Mesendoderm (in vitro differentiated cells): ENCODE data around the gene MYO1B.

ENCODE experiments used
- DNase-seq: peaks from one replicate; pipeline ENCODE4 v3.0.0; 2013
- H2AK5ac ChIP-seq: 2 replicates; pipeline ENCODE4 v1.6.1; 2013; ENCODE audit warnings: low read length, inconsistent platforms
- H2BK120ac ChIP-seq: 2 replicates; pipeline ENCODE4 v1.6.1; 2013; ENCODE audit warnings: low read depth, mild to moderate bottlenecking, low read length, moderate library complexity, mixed read lengths
- H2BK15ac ChIP-seq: replicated peaks from 2 replicates; pipeline ENCODE4 v1.6.1; 2013; ENCODE audit warnings: low read depth, mild to moderate bottlenecking, moderate library complexity
- H2BK5ac ChIP-seq: 2 replicates; pipeline ENCODE4 v1.6.1; 2013; ENCODE audit warnings: low read length, inconsistent platforms
- H3K18ac ChIP-seq: 2 replicates; pipeline ENCODE4 v1.6.1; 2013; ENCODE audit warnings: mild to moderate bottlenecking, low read length, mixed read lengths
- H3K23ac ChIP-seq: one replicate; pipeline ENCODE4 v1.6.1; 2013; ENCODE audit warnings: low read length
- H3K27ac ChIP-seq: 2 replicates; pipeline ENCODE4 v1.5.1; 2013; ENCODE audit warnings: low read depth, mild to moderate bottlenecking, inconsistent platforms, low read length, moderate library complexity
- H3K27me3 ChIP-seq: 2 replicates; pipeline ENCODE4 v1.6.1; 2013; ENCODE audit warnings: low read length, control low read depth, mild to moderate bottlenecking, inconsistent platforms; ENCODE audit not compliant: insufficient read depth, poor library complexity
- H3K36me3 ChIP-seq: 2 replicates; pipeline ENCODE4 v1.6.1; 2013; ENCODE audit warnings: low read length, inconsistent platforms; ENCODE audit not compliant: control insufficient read depth, insufficient read depth
- H3K4ac ChIP-seq: one replicate; pipeline ENCODE4 v1.6.1; 2013; ENCODE audit warnings: low read depth, mild to moderate bottlenecking, low read length, moderate library complexity
- H3K4me1 ChIP-seq: 2 replicates; pipeline ENCODE4 v1.6.1; 2013; ENCODE audit warnings: low read depth, low read length, inconsistent platforms; ENCODE audit not compliant: control insufficient read depth
- H3K4me2 ChIP-seq: 2 replicates; pipeline ENCODE4 v1.6.1; 2013; ENCODE audit warnings: low read length
- H3K4me3 ChIP-seq: 2 replicates; pipeline ENCODE4 v1.5.1; 2013; ENCODE audit warnings: mild to moderate bottlenecking, low read length
- H3K56ac ChIP-seq: one replicate; pipeline ENCODE4 v1.6.1; 2013; ENCODE audit warnings: low read length
- H3K79me1 ChIP-seq: 2 replicates; pipeline ENCODE4 v1.6.1; 2013; ENCODE audit warnings: low read length, inconsistent platforms
- H3K79me2 ChIP-seq: 2 replicates; pipeline ENCODE4 v1.6.1; 2013; ENCODE audit warnings: mild to moderate bottlenecking, low read length; ENCODE audit not compliant: control insufficient read depth, insufficient read depth
- H3K9ac ChIP-seq: 2 replicates; pipeline ENCODE4 v1.6.1; 2013; ENCODE audit warnings: low read length, inconsistent platforms
- H4K5ac ChIP-seq: one replicate; pipeline ENCODE4 v1.6.1; 2013; ENCODE audit warnings: low read length
- H4K8ac ChIP-seq: one replicate; pipeline ENCODE4 v1.6.1; 2013; ENCODE audit warnings: low read depth, mild to moderate bottlenecking, control low read depth, low read length, moderate library complexity
- WGBS: extraction: QIAGEN DNeasy Blood & Tissue Kit; methylation state at CpG from one replicate; pipeline ENCODE4 v1.1.7; 2013; ENCODE audit warnings: low lambda C conversion rate, missing lambda C conversion rate; ENCODE audit not compliant: insufficient coverage; ENCODE audit errors: extremely low coverage; 5-methylcytosine and 5-hydroxymethylcytosine counted together

MYO1B gene

GRCh38 chr2:191439481-191439880 lies 194.3 kb downstream of the MYO1B start:
- no peak for DNase-seq
- Histone ChIP-seq H3K18ac (no peak overlapping the region), H3K79me2 (no peaks in the 10 kb centered on the region), H3K4me3 (no peak overlapping the region), H2BK5ac (no peak overlapping the region), H3K23ac (no peak overlapping the region), H2AK5ac (no peak overlapping the region), H4K8ac (no peak overlapping the region), H3K36me3 (no peaks in the 10 kb centered on the region), H2BK15ac (no peak overlapping the region), H3K4me1 (no peaks in the 10 kb centered on the region), H3K79me1 (no peaks in the 10 kb centered on the region), H3K27me3 (no peaks in the 10 kb centered on the region), H2BK120ac (no peak overlapping the region), H3K56ac (no peak overlapping the region), H3K9ac (no peak overlapping the region), H3K4ac (no peak overlapping the region), H3K27ac (no peak overlapping the region), H4K5ac (no peak overlapping the region), H3K4me2 (no peak overlapping the region)
- no CpG with 5 or more reads among the region's 3 CpGs for WGBS

GRCh38 chr2:191441496-191442214 lies 196.5 kb downstream of the MYO1B start:
- H3K79me1 ChIP-seq: no peaks in the 10 kb centered on the region
- no peaks in the 10 kb centered on the region for H3K4me1 ChIP-seq
- DNase-seq: no peak
- no peak overlapping the region for H2AK5ac ChIP-seq
- no peak overlapping the region for H3K9ac ChIP-seq
- H4K5ac ChIP-seq: no peak overlapping the region
- no peak overlapping the region for H4K8ac ChIP-seq
- H3K4me2 ChIP-seq: no peak overlapping the region
- H3K79me2 ChIP-seq: no peaks in the 10 kb centered on the region
- WGBS: no CpG with 5 or more reads among the region's 14 CpGs
- no peak overlapping the region for H3K4ac ChIP-seq
- no peak overlapping the region for H2BK15ac ChIP-seq
- no peaks in the 10 kb centered on the region for H3K27me3 ChIP-seq
- no peak overlapping the region for H3K18ac ChIP-seq
- no peak overlapping the region for H2BK120ac ChIP-seq
- H3K27ac ChIP-seq: no peak overlapping the region
- H2BK5ac ChIP-seq: no peak overlapping the region
- no peak overlapping the region for H3K23ac ChIP-seq
- no peaks in the 10 kb centered on the region for H3K36me3 ChIP-seq
- no peak overlapping the region for H3K4me3 ChIP-seq
- no peak overlapping the region for H3K56ac ChIP-seq

GRCh38 chr2:191443446-191443845 lies 198.2 kb downstream of the MYO1B start:
- H3K56ac ChIP-seq: no peak overlapping the region
- no CpG with 5 or more reads among the region's 3 CpGs for WGBS
- no peak overlapping the region for H3K4ac ChIP-seq
- DNase-seq: no peak
- H3K9ac ChIP-seq: no peak overlapping the region
- H2BK15ac ChIP-seq: no peak overlapping the region
- H2BK120ac ChIP-seq: no peak overlapping the region
- no peaks in the 10 kb centered on the region for H3K79me2 ChIP-seq
- H2BK5ac ChIP-seq: no peak overlapping the region
- no peak overlapping the region for H3K23ac ChIP-seq
- H3K18ac ChIP-seq: no peak overlapping the region
- no peak overlapping the region for H4K8ac ChIP-seq
- H3K4me1 ChIP-seq: no peaks in the 10 kb centered on the region
- no peaks in the 10 kb centered on the region for H3K79me1 ChIP-seq
- no peaks in the 10 kb centered on the region for H3K27me3 ChIP-seq
- H3K4me2 ChIP-seq: no peak overlapping the region
- H4K5ac ChIP-seq: no peak overlapping the region
- no peak overlapping the region for H2AK5ac ChIP-seq
- no peak overlapping the region for H3K4me3 ChIP-seq
- H3K36me3 ChIP-seq: no peaks in the 10 kb centered on the region
- no peak overlapping the region for H3K27ac ChIP-seq

GRCh38 chr2:191446910-191447309 lies 201.7 kb downstream of the MYO1B start:
- no peak overlapping the region for H3K27ac ChIP-seq
- no peak overlapping the region for H4K8ac ChIP-seq
- WGBS: no CpG with 5 or more reads among the region's 2 CpGs
- no peak overlapping the region for H2BK15ac ChIP-seq
- H2AK5ac ChIP-seq: no peak overlapping the region
- no peak overlapping the region for H3K4ac ChIP-seq
- no peak overlapping the region for H2BK120ac ChIP-seq
- H3K56ac ChIP-seq: no peak overlapping the region
- H3K4me2 ChIP-seq: no peak overlapping the region
- no peak overlapping the region for H3K23ac ChIP-seq
- H2BK5ac ChIP-seq: no peak overlapping the region
- H3K4me3 ChIP-seq: no peak overlapping the region
- H3K9ac ChIP-seq: no peak overlapping the region
- H3K79me1 ChIP-seq: no peaks in the 10 kb centered on the region
- H3K36me3 ChIP-seq: no peaks in the 10 kb centered on the region
- H3K18ac ChIP-seq: no peak overlapping the region
- no peaks in the 10 kb centered on the region for H3K4me1 ChIP-seq
- no peak for DNase-seq
- H4K5ac ChIP-seq: no peak overlapping the region
- no peaks in the 10 kb centered on the region for H3K27me3 ChIP-seq
- no peaks in the 10 kb centered on the region for H3K79me2 ChIP-seq

GRCh38 chr2:191451116-191451515 lies 205.9 kb downstream of the MYO1B start:
- no peak overlapping the region for H2BK5ac ChIP-seq
- no peak overlapping the region for H3K18ac ChIP-seq
- H2AK5ac ChIP-seq: no peak overlapping the region
- no peak overlapping the region for H4K8ac ChIP-seq
- no peak overlapping the region for H3K56ac ChIP-seq
- H3K23ac ChIP-seq: no peak overlapping the region
- no CpG with 5 or more reads among the region's 5 CpGs for WGBS
- H3K4ac ChIP-seq: no peak overlapping the region
- H2BK120ac ChIP-seq: no peak overlapping the region
- no peaks in the 10 kb centered on the region for H3K79me1 ChIP-seq
- H3K79me2 ChIP-seq: no peaks in the 10 kb centered on the region
- no peaks in the 10 kb centered on the region for H3K36me3 ChIP-seq
- no peak overlapping the region for H4K5ac ChIP-seq
- H3K4me3 ChIP-seq: no peak overlapping the region
- no peaks in the 10 kb centered on the region for H3K4me1 ChIP-seq
- H2BK15ac ChIP-seq: no peak overlapping the region
- no peaks in the 10 kb centered on the region for H3K27me3 ChIP-seq
- DNase-seq: no peak
- no peak overlapping the region for H3K27ac ChIP-seq
- no peak overlapping the region for H3K9ac ChIP-seq
- no peak overlapping the region for H3K4me2 ChIP-seq

- H3K56ac ChIP-seq: no peak overlapping the region
- no peak overlapping the region for H3K4ac ChIP-seq
- no CpG with 5 or more reads among the region's 3 CpGs for WGBS
- no peaks in the 10 kb centered on the region for H3K4me1 ChIP-seq
- no peak overlapping the region for H2BK120ac ChIP-seq
- no peak overlapping the region for H3K4me3 ChIP-seq
- H2BK15ac ChIP-seq: no peak overlapping the region
- H3K9ac ChIP-seq: no peak overlapping the region
- no peaks in the 10 kb centered on the region for H3K79me1 ChIP-seq
- no peaks in the 10 kb centered on the region for H3K79me2 ChIP-seq
- H3K27me3 ChIP-seq: no peaks in the 10 kb centered on the region
- H3K18ac ChIP-seq: no peak overlapping the region
- H4K5ac ChIP-seq: no peak overlapping the region
- H3K27ac ChIP-seq: no peak overlapping the region
- no peaks in the 10 kb centered on the region for H3K36me3 ChIP-seq
- H3K4me2 ChIP-seq: no peak overlapping the region
- no peak overlapping the region for H2AK5ac ChIP-seq
- H3K23ac ChIP-seq: no peak overlapping the region
- no peak overlapping the region for H2BK5ac ChIP-seq
- no peak overlapping the region for H4K8ac ChIP-seq
- DNase-seq: no peak
Observed at GRCh38 chr2:191452065-191452464, 206.9 kb downstream of the MYO1B start.
